ENCODE measurements around the gene RNF138. TPM values are rescaled to one million over a fixed set of nuclear protein-coding genes. Genes with fewer than 3 reads are reported as not detected.

RNF138 gene
- total RNA-seq, 1 experiment from 2014 or later: 73.5 TPM

DNA sequence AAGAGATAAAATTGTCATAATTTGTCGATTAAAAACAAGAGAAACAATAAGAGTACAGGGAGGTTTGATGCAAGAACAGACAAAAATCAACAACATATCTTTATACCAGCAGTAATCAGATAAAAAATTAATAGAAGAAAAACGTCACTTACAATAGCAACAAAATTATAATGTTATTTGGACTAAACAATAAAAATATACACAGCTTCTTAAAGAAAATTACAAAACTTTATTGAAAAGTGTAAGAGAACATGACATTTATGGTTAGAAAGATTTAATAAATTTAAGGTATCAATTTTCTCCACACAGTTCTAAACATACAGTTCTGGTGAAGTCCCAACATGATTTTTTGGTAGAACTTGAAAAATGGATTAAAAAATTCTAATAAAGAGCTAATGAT, 12.8 kb downstream of the RNF138 start:
- Mint-ChIP-seq H3K27ac (no peak overlapping the region), H3K4me1 (no peaks in the 10 kb centered on the region), H3K27me3 (ENCODE audit: low read depth) (no peaks in the 10 kb centered on the region), H3K36me3 (ENCODE audit: insufficient read depth in 1 of 3, low read depth in 3 of 3) (peaks cover 9 to 31% (median 22%) of the 10 kb centered on the region in 3 experiments), H3K9me3 (0 out of 5 replicates have a peak, but pooled peaks cover 0 to 2% of the 10 kb centered on the region in 2 experiments), H3K4me3 (no peak overlapping the region)
- no CpG with 5 or more reads among the region's 2 CpGs for WGBS (ENCODE audit: extremely low coverage, insufficient read length, low lambda C conversion rate)
- H2BK15ac ChIP-seq (ENCODE audit: low read depth, low read length): no peak overlapping the region
- H2AFZ ChIP-seq (ENCODE audit: low read length): no peak overlapping the region
- no peaks in the 10 kb centered on the region for H3K9me3 ChIP-seq (ENCODE audit: control insufficient read depth, low read depth, low read length)
- no peak overlapping the region for H3K23ac ChIP-seq (ENCODE audit: insufficient read length, low read depth, low read length)
- H4K20me1 ChIP-seq (ENCODE audit: control insufficient read depth, insufficient read depth, insufficient read length): no peaks in the 10 kb centered on the region
- H4K91ac ChIP-seq (ENCODE audit: insufficient read length, low read depth, low read length): no peak overlapping the region
- H3K4me1 ChIP-seq (ENCODE audit: insufficient read depth, low read length): no peaks in the 10 kb centered on the region
- no peak for DNase-seq
- no peak overlapping the region for H2BK5ac ChIP-seq (ENCODE audit: insufficient read length, low read length)
- no peaks in the 10 kb centered on the region for H3K27me3 ChIP-seq (ENCODE audit: insufficient read depth, low read length)
- H4K5ac ChIP-seq (ENCODE audit: insufficient read length, low read depth, low read length): no peak overlapping the region
- no peak overlapping the region for H3K14ac ChIP-seq (ENCODE audit: insufficient read depth, low read length)
- no peak overlapping the region for H2AK5ac ChIP-seq (ENCODE audit: insufficient read length, low read length)
- no peaks in the 10 kb centered on the region for H3K23me2 ChIP-seq (ENCODE audit: insufficient read length, low read depth, low read length, poor library complexity, severe bottlenecking)
- H3K56ac ChIP-seq (ENCODE audit: insufficient read length, low read depth, low read length): no peak overlapping the region
- H3K4ac ChIP-seq (ENCODE audit: low read depth, low read length): no peak overlapping the region
- H2BK20ac ChIP-seq (ENCODE audit: low read depth, low read length, poor library complexity, severe bottlenecking): no peak overlapping the region
- H3K79me2 ChIP-seq (ENCODE audit: insufficient read depth, low read length): peaks cover 23% of the 10 kb centered on the region; the same call in 1 of the 2 replicates
- no peak overlapping the region for H3K27ac ChIP-seq (ENCODE audit: insufficient read length, low read depth, low read length)
- H2BK120ac ChIP-seq (ENCODE audit: low read depth, low read length, poor library complexity, severe bottlenecking): no peak overlapping the region
- H2BK12ac ChIP-seq (ENCODE audit: insufficient read length, low read depth, low read length): no peak overlapping the region
- no peak overlapping the region for H3T11ph ChIP-seq (ENCODE audit: low read length)
- H4K8ac ChIP-seq (replicated peaks; ENCODE audit: insufficient read length, low read depth, low read length): no peak overlapping the region
- H3K9ac ChIP-seq (ENCODE audit: extremely low read depth, insufficient read length, low read length): no peak overlapping the region
- H3K18ac ChIP-seq (ENCODE audit: insufficient read length, low read depth, low read length): no peak overlapping the region
- TF ChIP-seq, protein P1, sequence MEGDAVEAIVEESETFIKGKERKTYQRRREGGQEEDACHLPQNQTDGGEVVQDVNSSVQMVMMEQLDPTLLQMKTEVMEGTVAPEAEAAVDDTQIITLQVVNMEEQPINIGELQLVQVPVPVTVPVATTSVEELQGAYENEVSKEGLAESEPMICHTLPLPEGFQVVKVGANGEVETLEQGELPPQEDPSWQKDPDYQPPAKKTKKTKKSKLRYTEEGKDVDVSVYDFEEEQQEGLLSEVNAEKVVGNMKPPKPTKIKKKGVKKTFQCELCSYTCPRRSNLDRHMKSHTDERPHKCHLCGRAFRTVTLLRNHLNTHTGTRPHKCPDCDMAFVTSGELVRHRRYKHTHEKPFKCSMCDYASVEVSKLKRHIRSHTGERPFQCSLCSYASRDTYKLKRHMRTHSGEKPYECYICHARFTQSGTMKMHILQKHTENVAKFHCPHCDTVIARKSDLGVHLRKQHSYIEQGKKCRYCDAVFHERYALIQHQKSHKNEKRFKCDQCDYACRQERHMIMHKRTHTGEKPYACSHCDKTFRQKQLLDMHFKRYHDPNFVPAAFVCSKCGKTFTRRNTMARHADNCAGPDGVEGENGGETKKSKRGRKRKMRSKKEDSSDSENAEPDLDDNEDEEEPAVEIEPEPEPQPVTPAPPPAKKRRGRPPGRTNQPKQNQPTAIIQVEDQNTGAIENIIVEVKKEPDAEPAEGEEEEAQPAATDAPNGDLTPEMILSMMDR (conservative IDR thresholded peaks at IDR 0.05): no peak
- peaks cover 13% of the 10 kb centered on the region for H3K79me1 ChIP-seq (ENCODE audit: insufficient read depth, low read depth, low read length, poor library complexity, severe bottlenecking)
- H3K4me2 ChIP-seq (ENCODE audit: insufficient read depth, insufficient read length, low read length): no peak overlapping the region
